HG03159 (cell line): ENCODE measurements around the gene CERS3.

Experiments used
- ATAC-seq: cut with Tn5 transposase; IDR thresholded peaks from one replicate; pipeline ENCODE4 v1.9.1; 2021; ENCODE audit warnings: mild to moderate bottlenecking, moderate library complexity; ENCODE audit not compliant: unreplicated experiment

Gene CERS3

GRCh38 chr15:100531204-100531603 lies 2.5 kb upstream of the CERS3 start:
- no peak for ATAC-seq

- ATAC-seq = no peak
Measured at GRCh38 chr15:100529556-100529955, 806 bp upstream of the CERS3 start.

GRCh38 chr15:100526027-100526481 lies 2.7 kb downstream of the CERS3 start:
- ATAC-seq = no peak

GRCh38 chr15:100525436-100525835 lies 3.3 kb downstream of the CERS3 start:
- no peak for ATAC-seq

- ATAC-seq = no peak
Measured at GRCh38 chr15:100524326-100524725, 4.4 kb downstream of the CERS3 start.

GRCh38 chr15:100521907-100522306 lies 6.8 kb downstream of the CERS3 start:
- no peak for ATAC-seq

GRCh38 chr15:100520132-100520921 lies 8.4 kb downstream of the CERS3 start:
- ATAC-seq = no peak

GRCh38 chr15:100517846-100518245 lies 10.9 kb downstream of the CERS3 start:
- ATAC-seq = no peak

GRCh38 chr15:100516643-100517512 lies 11.9 kb downstream of the CERS3 start:
- ATAC-seq = no peak

GRCh38 chr15:100515758-100516157 lies 13.0 kb downstream of the CERS3 start:
- no peak for ATAC-seq

- ATAC-seq = no peak
Measured at GRCh38 chr15:100508641-100509300, 20.0 kb downstream of the CERS3 start.

- ATAC-seq = no peak
Measured at GRCh38 chr15:100502651-100503050, 26.1 kb downstream of the CERS3 start.

GRCh38 chr15:100501117-100501516 lies 27.6 kb downstream of the CERS3 start:
- ATAC-seq = no peak

- no peak for ATAC-seq
Measured at GRCh38 chr15:100500226-100500990, 28.3 kb downstream of the CERS3 start.

GRCh38 chr15:100495861-100496260 lies 32.9 kb downstream of the CERS3 start:
- ATAC-seq = no peak

- no peak for ATAC-seq
Measured at GRCh38 chr15:100493213-100493612, 35.5 kb downstream of the CERS3 start.

GRCh38 chr15:100484443-100484842 lies 44.3 kb downstream of the CERS3 start:
- ATAC-seq = no peak

GRCh38 chr15:100483370-100483769 lies 45.4 kb downstream of the CERS3 start:
- no peak for ATAC-seq

GRCh38 chr15:100476805-100477204 lies 51.9 kb downstream of the CERS3 start:
- ATAC-seq = no peak

- no peak for ATAC-seq
Measured at GRCh38 chr15:100472736-100473135, 56.0 kb downstream of the CERS3 start.

GRCh38 chr15:100471933-100472332 lies 56.8 kb downstream of the CERS3 start:
- no peak for ATAC-seq
